ENCODE measurements around the gene HECTD2. TPM values are rescaled to one million over a fixed set of nuclear protein-coding genes. Genes with fewer than 3 reads are reported as not detected.

HECTD2 gene
- total RNA-seq, 1 experiment from 2014 or later = 11.5 TPM

DNA sequence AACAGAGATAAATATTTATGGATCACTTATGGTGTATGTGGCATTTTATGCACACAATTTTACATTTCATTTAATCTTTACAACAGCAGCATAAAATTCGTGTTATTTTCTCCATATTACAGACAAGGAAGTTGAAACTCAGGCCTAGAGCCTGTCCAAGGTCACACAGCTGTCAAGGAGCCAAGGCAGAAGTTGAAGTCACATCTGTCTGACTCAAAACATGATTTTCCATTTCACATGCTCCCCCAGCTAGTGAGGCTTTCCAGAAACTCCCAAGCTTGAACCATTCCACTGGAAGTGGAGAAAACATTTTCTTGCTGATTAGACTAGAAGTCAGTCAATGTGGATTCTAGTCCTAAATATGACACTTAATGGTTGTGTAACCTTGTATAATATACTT is 110.5 kb downstream of the HECTD2 start:
- Histone ChIP-seq H3K27ac (ENCODE audit: low read length) (no peak overlapping the region), H3K27me3 (ENCODE audit: control insufficient read depth, insufficient read depth, low read length) (no peaks in the 10 kb centered on the region), H3K36me3 (ENCODE audit: control insufficient read depth, insufficient read depth, low read length) (no peaks in the 10 kb centered on the region), H3K4me1 (ENCODE audit: control insufficient read depth, insufficient read depth, low read length) (no peaks in the 10 kb centered on the region), H3K9me3 (ENCODE audit: control insufficient read depth, insufficient read depth, low read depth, low read length) (peaks cover 7% of the 10 kb centered on the region; the same call in 1 of the 2 replicates), H3K4me3 (ENCODE audit: low read depth in 2 of 2, low read length in 2 of 2) (no peak overlapping the region)
- ChIA-PET POLR2A (no interaction called here), CTCF (no interaction called here)
- no peak for ATAC-seq
- DNase-seq (ENCODE audit: low read depth, low spot score) = no peak
- no TSS peak for BruUV-seq (replicated peaks)
- TF ChIP-seq, protein P1, sequence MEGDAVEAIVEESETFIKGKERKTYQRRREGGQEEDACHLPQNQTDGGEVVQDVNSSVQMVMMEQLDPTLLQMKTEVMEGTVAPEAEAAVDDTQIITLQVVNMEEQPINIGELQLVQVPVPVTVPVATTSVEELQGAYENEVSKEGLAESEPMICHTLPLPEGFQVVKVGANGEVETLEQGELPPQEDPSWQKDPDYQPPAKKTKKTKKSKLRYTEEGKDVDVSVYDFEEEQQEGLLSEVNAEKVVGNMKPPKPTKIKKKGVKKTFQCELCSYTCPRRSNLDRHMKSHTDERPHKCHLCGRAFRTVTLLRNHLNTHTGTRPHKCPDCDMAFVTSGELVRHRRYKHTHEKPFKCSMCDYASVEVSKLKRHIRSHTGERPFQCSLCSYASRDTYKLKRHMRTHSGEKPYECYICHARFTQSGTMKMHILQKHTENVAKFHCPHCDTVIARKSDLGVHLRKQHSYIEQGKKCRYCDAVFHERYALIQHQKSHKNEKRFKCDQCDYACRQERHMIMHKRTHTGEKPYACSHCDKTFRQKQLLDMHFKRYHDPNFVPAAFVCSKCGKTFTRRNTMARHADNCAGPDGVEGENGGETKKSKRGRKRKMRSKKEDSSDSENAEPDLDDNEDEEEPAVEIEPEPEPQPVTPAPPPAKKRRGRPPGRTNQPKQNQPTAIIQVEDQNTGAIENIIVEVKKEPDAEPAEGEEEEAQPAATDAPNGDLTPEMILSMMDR (IDR thresholded peaks at IDR 0.05) = no peak
- TF ChIP-seq, protein P2, sequence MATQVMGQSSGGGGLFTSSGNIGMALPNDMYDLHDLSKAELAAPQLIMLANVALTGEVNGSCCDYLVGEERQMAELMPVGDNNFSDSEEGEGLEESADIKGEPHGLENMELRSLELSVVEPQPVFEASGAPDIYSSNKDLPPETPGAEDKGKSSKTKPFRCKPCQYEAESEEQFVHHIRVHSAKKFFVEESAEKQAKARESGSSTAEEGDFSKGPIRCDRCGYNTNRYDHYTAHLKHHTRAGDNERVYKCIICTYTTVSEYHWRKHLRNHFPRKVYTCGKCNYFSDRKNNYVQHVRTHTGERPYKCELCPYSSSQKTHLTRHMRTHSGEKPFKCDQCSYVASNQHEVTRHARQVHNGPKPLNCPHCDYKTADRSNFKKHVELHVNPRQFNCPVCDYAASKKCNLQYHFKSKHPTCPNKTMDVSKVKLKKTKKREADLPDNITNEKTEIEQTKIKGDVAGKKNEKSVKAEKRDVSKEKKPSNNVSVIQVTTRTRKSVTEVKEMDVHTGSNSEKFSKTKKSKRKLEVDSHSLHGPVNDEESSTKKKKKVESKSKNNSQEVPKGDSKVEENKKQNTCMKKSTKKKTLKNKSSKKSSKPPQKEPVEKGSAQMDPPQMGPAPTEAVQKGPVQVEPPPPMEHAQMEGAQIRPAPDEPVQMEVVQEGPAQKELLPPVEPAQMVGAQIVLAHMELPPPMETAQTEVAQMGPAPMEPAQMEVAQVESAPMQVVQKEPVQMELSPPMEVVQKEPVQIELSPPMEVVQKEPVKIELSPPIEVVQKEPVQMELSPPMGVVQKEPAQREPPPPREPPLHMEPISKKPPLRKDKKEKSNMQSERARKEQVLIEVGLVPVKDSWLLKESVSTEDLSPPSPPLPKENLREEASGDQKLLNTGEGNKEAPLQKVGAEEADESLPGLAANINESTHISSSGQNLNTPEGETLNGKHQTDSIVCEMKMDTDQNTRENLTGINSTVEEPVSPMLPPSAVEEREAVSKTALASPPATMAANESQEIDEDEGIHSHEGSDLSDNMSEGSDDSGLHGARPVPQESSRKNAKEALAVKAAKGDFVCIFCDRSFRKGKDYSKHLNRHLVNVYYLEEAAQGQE (IDR thresholded peaks at IDR 0.05; ENCODE audit: insufficient read depth in 1 of 2, low read depth in 2 of 2, low read length in 1 of 2) = no peak
- no peak for TF ChIP-seq POLR2AphosphoS5 (IDR thresholded peaks at IDR 0.05; ENCODE audit: low read depth, low read length)
- no peak for TF ChIP-seq SIN3A (IDR thresholded peaks at IDR 0.05; ENCODE audit: borderline replicate concordance, insufficient read depth, low read depth, low read length)
- TF ChIP-seq TCF7L2 (IDR thresholded peaks at IDR 0.05; ENCODE audit: low read depth, low read length) = no peak
- in situ Hi-C loops (cut with HindIII; ENCODE audit: low pct_unique_long_range_greater_than_20kb, low sequenced_read_pairs) = no loop called here
- intact Hi-C loops (cut with micrococcal nuclease; ENCODE audit: unreplicated experiment) = no loop called here

DNA sequence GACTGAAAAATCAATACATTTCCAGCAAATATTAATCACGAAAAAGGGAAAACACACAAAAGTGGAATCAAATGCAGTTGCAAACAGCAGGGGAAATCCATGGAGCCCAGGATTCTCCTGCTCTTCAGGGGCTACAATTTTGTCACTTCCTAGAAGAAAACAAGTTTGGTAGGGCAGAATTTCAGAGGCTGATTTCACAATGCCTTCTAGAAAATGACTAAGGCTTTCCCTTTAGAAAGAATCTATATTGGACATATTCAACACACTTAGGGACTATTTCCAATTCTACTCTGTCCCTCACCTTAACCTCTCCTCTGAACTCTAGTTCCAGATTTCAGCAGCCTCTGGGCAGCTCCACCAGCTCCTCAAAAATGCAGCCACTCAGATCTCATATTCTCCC is 111.3 kb downstream of the HECTD2 start:
- BruUV-seq (replicated peaks) = no TSS peak
- Histone ChIP-seq H3K27ac (ENCODE audit: low read length) (no peak overlapping the region), H3K4me3 (ENCODE audit: low read depth in 2 of 2, low read length in 2 of 2) (no peak overlapping the region), H3K27me3 (ENCODE audit: control insufficient read depth, insufficient read depth, low read length) (no peaks in the 10 kb centered on the region), H3K4me1 (ENCODE audit: control insufficient read depth, insufficient read depth, low read length) (no peaks in the 10 kb centered on the region), H3K36me3 (ENCODE audit: control insufficient read depth, insufficient read depth, low read length) (no peaks in the 10 kb centered on the region), H3K9me3 (ENCODE audit: control insufficient read depth, insufficient read depth, low read depth, low read length) (peaks cover 7% of the 10 kb centered on the region; the same call in 1 of the 2 replicates)
- ATAC-seq = no peak
- ChIA-PET POLR2A (no interaction called here), CTCF (no interaction called here)
- no peak for DNase-seq (ENCODE audit: low read depth, low spot score)
- TF ChIP-seq, protein P2 (IDR thresholded peaks at IDR 0.05; ENCODE audit: insufficient read depth in 1 of 2, low read depth in 2 of 2, low read length in 1 of 2) = no peak
- TF ChIP-seq, protein P1 (IDR thresholded peaks at IDR 0.05) = no peak
- no peak for TF ChIP-seq SIN3A (IDR thresholded peaks at IDR 0.05; ENCODE audit: borderline replicate concordance, insufficient read depth, low read depth, low read length)
- intact Hi-C loops (cut with micrococcal nuclease; ENCODE audit: unreplicated experiment) (no loop called here), in situ Hi-C loops (cut with HindIII; ENCODE audit: low pct_unique_long_range_greater_than_20kb, low sequenced_read_pairs) (no loop called here)
